Esophagus mucosa (tissue), 1 donor: ENCODE measurements around the gene DTD1. TPM values are rescaled to one million over a fixed set of nuclear protein-coding genes. Genes with fewer than 3 reads are reported as not detected.
A peak's percentile ranks its signal among the peaks of the same experiment; 100 is the strongest.
"Not testable (repeated sequence)": the region's sequence is repeated elsewhere in the genome, so short reads cannot be mapped to it uniquely, and the experiment has no call there.

Source experiments
- ATAC-seq: fragments of 200-7000 bp; cut with Tn5 transposase; one replicate; pipeline ENCODE4 v1.9.1; 2020
- total RNA-seq: library from RNA; stranded (reverse); gene quantifications from one replicate; pipeline ENCODE4 v1.2.4, GENCODE V29; 2023
- donor health status: DM: yes; HTN: yes; CAD: no.

Gene DTD1
- total RNA-seq, 1 donor from 2014 or later: 36.1 TPM

GRCh38 chr20:18743665-18744440, 156.0 kb downstream of the DTD1 start:
- peak; percentile 56 for ATAC-seq

DNA sequence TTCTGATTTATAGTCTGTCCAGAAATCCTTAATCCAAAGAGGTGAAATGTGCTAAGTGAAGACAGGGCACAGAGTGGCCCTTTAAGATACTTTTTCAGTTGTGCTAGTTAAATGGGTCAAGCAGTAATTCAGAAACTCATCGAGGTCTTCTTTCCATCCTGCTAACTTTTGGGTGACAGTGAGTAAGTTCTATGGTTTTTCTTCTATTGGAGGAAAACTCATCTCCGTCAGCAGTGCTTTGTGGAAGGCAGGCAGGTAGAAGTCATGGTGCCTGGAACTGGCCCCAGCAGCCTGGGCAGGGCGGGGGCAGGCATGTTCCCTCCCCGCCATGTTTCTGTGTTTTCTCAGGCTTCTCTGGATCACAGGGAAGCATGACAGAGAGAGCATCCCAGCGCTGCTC, 159.2 kb downstream of the DTD1 start:
- ATAC-seq: no peak

- ATAC-seq: no peak
Observed at GRCh38 chr20:18748987-18749386, 161.1 kb downstream of the DTD1 start.

DNA sequence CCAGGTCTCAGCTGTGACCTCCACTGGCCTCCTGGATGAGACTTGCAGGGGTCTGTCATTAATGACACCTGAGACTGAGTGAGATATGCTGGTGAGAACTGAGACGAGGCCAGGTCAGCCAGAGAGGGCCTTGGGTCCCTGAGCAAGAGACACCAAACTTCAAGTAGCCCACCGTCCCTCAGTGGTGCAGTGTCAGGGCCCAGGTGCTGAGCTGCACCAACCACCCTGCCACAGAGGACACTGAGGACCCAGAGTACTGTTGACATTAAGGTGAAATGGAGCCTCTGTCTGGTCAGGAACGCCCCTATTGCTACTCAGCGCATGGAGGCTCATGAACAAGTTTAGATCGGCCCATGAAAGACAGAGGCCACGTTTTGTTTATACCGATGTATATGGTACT, 161.7 kb downstream of the DTD1 start:
- ATAC-seq: no peak

- no peak for ATAC-seq
Observed at GRCh38 chr20:18750735-18751134, 162.9 kb downstream of the DTD1 start.

DNA sequence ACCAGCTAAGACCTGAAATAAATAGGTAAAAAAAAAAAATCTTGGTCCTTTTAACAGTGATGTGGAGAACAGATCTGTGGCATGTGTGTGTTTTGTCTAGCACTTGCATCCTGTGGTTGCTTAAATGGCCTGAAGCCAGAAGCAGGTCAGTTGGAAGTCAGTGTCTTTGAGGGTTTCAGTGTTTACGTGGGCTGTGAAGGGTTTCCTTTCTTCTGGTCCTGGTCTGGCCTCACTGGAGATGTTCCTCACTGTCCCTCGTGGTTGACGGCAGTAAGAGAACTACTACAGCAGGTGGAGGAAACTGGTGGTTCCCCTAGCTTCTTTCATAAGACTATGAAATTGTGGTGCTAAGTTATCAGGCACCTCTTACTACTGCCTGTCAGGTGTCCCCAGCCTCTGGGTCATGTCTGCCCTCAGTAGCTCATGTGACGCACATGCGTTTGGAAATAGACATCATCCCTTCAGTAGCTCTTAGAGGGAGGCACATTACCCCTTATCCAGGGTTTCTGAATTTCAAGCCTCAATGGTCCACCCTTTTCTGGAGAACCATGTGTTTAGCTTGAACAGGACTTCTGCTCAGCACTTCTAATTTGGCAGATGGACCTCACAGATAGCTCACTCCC, 166.3 kb downstream of the DTD1 start:
- ATAC-seq: no peak

- ATAC-seq: no peak
Observed at GRCh38 chr20:18754653-18755045, 166.8 kb downstream of the DTD1 start.

- ATAC-seq: not testable (repeated sequence)
Observed at GRCh38 chr20:18760852-18761251, 173.0 kb downstream of the DTD1 start.

DNA sequence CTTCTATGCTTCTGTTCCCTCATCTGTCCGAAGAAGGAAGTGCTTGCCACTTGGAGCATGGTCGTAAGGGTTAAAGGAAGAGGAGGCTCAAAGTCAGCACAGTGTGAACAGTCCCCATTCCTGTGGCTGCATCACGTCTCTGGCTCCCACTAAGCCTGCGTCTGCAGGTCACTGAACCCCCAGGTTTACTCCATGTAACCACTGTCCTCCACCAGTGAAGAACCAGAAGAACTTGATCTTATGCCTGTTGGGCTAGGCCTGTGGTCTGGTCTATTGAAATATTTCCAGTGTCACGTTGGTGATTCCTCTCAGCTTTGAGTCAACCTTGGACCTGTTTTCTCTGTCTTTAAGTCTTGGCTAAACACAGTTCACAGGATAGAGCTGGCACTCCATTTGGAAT, 179.8 kb downstream of the DTD1 start:
- ATAC-seq: peak; percentile 64

- ATAC-seq: no peak
Observed at GRCh38 chr20:18773566-18773965, 185.7 kb downstream of the DTD1 start.

- ATAC-seq: no peak
Observed at GRCh38 chr20:18774207-18774606, 186.4 kb downstream of the DTD1 start.

DNA sequence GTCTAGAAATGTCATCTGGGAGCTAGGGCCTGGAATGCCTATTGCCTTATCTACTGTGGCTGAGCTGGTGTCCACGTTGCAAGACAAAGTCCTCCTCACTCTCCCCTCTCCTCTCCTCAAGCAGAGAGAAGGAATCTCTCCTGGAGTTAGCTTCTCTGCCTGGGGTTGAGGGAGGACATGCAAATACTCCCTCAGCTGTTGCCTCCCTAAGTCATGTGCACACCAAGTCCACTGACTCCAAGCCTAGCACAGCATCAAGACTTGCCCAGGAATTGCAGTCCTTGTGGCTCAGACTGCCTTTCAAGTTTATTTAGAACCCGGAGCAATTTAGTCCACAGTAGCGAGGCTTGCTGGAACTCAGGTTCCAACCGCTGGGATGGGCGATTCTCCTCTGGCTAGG, 187.8 kb downstream of the DTD1 start:
- ATAC-seq: no peak

DNA sequence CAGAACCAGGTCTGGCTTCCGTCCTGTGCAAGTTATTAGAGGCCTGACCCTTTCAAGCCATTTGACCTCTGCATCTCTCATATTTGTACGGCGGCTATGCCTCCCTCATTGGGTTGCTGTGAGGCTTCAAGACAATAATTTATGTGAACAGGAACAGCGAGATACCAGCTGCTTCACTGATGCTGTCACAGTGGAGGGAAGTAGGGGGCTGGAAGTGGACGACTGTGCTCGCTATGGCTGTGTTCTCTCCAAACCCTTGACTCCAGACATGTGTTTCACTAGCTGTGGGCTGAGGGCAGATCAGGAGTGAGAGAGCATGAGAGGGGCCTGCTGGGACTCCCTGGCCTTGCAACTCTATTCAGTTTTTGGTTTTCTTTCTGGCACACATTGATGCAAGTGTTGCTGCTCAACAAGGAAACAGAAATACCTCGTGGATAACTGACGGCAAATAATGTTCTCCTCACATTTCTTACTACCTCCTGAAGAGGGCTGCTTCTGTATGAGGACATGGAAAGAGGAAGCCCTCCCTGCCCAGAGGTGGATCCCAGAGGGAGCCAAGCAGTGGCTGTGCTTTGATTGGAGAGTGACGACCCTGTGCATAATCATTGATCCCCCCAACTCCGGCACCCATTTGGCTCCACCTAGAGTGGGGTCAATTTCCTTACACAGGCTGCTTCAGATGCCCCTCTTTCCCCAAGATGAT, 191.0 kb downstream of the DTD1 start:
- no peak for ATAC-seq

- ATAC-seq: no peak
Observed at GRCh38 chr20:18780385-18781130, 192.7 kb downstream of the DTD1 start.

DNA sequence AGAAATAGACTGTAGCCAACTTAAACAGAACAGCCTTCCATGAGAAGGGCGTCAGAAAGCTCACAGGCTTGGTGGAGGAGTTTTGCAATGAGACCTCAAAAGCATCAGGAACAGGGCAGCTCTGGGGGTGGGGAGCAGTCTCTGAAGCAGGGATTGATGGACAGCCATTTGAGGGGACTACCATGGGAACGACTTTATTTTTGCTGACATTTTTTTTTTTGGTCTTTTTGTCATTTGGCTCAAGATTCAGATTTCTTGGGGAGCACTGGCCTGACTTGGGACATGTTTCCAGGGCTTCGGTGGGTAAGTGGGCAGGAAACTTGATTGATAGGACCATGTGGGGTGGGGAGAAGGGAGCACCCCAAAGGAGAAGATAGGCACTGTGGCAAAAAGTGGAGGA, 193.7 kb downstream of the DTD1 start:
- ATAC-seq: no peak

DNA sequence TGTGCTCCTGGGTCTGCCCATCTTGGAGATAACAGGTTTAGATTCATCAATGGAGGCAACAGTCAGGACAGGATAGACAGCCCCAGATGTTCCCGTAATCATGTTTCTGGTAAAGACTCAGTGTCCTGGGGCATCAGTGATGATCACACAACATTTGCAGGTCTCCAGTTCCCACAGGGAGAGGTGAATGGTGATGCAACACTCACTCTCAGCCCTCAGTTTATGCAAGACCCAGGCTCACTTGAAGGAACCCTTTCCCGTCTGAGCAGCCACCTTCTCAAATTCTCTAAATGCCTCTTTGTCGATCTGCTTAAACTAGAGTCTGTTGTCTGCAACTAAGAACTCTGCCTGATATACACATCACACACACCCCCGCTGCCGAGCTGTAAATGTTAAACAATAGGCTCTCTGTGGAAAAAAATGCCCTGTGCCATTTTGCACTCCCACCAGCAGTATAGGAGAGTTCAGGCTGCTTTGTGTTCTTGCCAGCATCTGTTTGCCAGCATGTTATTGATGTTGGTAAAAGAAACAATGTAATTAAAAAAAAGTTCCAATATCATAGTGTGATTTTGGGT, 195.6 kb downstream of the DTD1 start:
- no peak for ATAC-seq

GRCh38 chr20:18787046-18787445, 199.2 kb downstream of the DTD1 start:
- not testable (repeated sequence) for ATAC-seq

DNA sequence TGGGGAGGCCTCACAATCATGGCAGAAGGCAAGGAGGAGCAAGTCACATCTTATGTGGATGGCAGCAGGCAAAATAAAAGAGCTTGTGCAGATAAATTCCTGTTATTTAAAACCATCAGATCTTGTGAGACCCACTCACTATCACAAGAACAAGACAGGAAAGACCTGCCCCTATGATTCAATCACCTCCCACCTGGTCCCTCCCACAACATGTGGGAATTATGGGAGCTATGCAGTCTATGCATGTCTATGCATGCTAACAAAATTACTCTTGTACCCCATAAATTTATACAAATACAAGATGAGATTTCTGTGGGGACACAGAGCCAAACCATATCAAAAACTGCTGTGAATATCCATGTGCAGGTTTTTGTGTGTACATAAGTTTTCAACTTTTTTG, 200.2 kb downstream of the DTD1 start:
- ATAC-seq: no peak

- ATAC-seq: no peak
Observed at GRCh38 chr20:18790787-18791186, 202.9 kb downstream of the DTD1 start.

DNA sequence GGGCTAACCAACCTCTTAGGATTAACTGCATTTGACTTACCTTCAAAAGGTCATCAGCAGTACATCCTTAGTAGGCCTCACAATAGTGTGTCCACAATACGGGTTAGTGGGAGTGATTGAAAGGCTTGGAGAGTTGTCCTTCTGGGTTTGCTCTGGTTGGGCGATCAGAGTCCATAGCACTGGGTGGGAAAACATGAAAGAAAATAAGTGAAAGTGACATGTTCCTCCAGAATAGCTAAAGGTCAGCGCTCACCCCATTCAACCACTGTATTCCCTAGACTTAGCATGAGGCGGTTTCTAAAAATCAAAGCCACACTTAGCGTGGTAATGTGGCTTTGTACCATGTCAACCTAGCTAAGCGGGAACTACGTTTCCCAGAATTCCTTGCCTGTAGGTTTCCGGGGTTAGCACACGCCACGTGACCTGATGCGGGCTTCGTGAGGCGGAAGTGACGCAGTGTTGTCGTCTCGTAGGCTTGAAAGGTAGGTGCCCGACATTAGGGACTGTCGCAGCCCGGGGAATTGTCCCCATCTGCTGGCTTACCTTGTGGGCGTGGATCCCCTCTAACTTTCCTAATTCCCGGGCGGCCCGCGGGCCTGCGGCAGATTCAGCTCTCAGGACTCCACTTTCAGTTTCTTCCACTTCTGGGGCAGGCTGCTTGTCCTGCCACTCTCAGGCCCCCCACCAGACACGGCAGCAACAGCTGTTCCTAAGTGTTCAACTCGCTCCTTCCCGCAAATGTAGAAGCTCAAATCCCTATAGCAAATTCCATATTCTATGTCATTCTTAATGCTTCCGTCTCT, 206.0 kb downstream of the DTD1 start:
- peak; percentile 97 for ATAC-seq

DNA sequence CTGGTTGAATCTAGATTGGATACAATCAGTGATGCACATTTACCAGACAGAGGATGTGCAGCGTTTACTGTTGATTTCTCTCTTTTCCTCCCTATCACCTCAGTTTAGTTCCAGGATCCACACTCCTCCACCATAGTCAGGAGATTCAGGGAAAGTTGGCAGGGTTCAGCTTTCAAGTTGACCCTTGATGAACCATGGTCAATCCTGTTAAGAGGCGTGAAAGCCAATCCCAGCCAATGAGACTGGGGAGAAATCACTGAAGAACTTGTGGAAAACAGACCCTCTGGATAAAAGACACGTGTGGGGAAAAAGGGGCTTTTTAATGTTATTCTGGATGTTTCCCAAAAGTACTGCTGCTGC, 206.6 kb downstream of the DTD1 start:
- no peak for ATAC-seq

- no peak for ATAC-seq
Observed at GRCh38 chr20:18795366-18795765, 207.5 kb downstream of the DTD1 start.
